IMR-90 (cell line): ENCODE results near the gene PDE4B. TPM values are rescaled to one million over a fixed set of nuclear protein-coding genes. Genes with fewer than 3 reads are reported as not detected.

Experiments
- ATAC-seq: fragments of 200-7000 bp; cut with Tn5 transposase; 2 replicates; pipeline ENCODE4 v1.9.1; 2020; ENCODE audit warnings: low read depth, mild to moderate bottlenecking, moderate library complexity
- BruUV-seq: library from RNA; stranded (reverse); fragments of 400-500 nt; replicated peaks from 2 replicates; lab custom pipeline; 2021; lab: Mats Ljungman, UMichigan
- CTCF ChIA-PET: fragments of 300-600 bp; formaldehyde crosslinking; extraction: SDS; loops from one replicate; lab custom pipeline; 2021; ENCODE audit warnings: antibody characterized with exemption; lab: Yijun Ruan, JAX
- POLR2A ChIA-PET: fragments of 300-600 bp; sonication (Branson Sonifier 250); formaldehyde crosslinking; loops from one replicate; lab custom pipeline; 2022; ENCODE audit warnings: antibody characterized with exemption; ENCODE audit not compliant: unreplicated experiment; lab: Charles Lee
- DNase-seq: peaks from one replicate; pipeline ENCODE4 v3.0.0; 2013
- H2AFZ ChIP-seq: replicated peaks from 2 replicates; pipeline ENCODE3; 2013; ENCODE audit warnings: low read length, mild to moderate bottlenecking; ENCODE audit not compliant: poor library complexity
- H2AK5ac ChIP-seq: 2 replicates; pipeline ENCODE4 v1.6.1; 2013; ENCODE audit warnings: low read depth, low read length, inconsistent platforms
- H2AK9ac ChIP-seq: replicated peaks from 2 replicates; pipeline ENCODE3; 2013; ENCODE audit warnings: mild to moderate bottlenecking, low read depth, low read length, moderate library complexity; ENCODE audit not compliant: poor library complexity
- H2BK120ac ChIP-seq: 2 replicates; pipeline ENCODE4 v1.6.1; 2013; ENCODE audit warnings: low read depth, low read length, inconsistent platforms
- H2BK15ac ChIP-seq: 3 replicates; pipeline ENCODE4 v1.6.1; 2013; ENCODE audit warnings: low read depth, low read length, inconsistent platforms
- H2BK20ac ChIP-seq: 2 replicates; pipeline ENCODE4 v1.6.1; 2013; ENCODE audit warnings: low read depth, mild to moderate bottlenecking, inconsistent platforms, low read length, moderate library complexity
- H2BK5ac ChIP-seq: 2 replicates; pipeline ENCODE4 v1.6.1; 2013; ENCODE audit warnings: mild to moderate bottlenecking, low read depth, low read length, inconsistent platforms; ENCODE audit not compliant: poor library complexity, severe bottlenecking
- H3K14ac ChIP-seq: replicated peaks from 2 replicates; pipeline ENCODE4 v1.6.1; 2013; ENCODE audit warnings: low read depth, low read length, inconsistent platforms
- H3K18ac ChIP-seq: 2 replicates; pipeline ENCODE4 v1.6.1; 2013; ENCODE audit warnings: low read depth, low read length, control low read depth
- H3K23ac ChIP-seq: 2 replicates; pipeline ENCODE4 v1.6.1; 2013; ENCODE audit warnings: low read depth, low read length, inconsistent platforms
- H3K27ac ChIP-seq: 2 replicates; pipeline ENCODE4 v1.5.1; 2013; ENCODE audit warnings: mild to moderate bottlenecking, control low read depth, low read length; ENCODE audit not compliant: insufficient read depth
- H3K27me3 ChIP-seq: 2 replicates; pipeline ENCODE4 v1.6.1; 2013; ENCODE audit warnings: low read length; ENCODE audit not compliant: control insufficient read depth, insufficient read depth
- H3K36me3 ChIP-seq: 2 replicates; pipeline ENCODE4 v1.6.1; 2013; ENCODE audit warnings: low read length, mixed read lengths; ENCODE audit not compliant: control insufficient read depth, insufficient read depth
- H3K4ac ChIP-seq: 2 replicates; pipeline ENCODE4 v1.6.1; 2013; ENCODE audit warnings: low read depth, low read length, inconsistent platforms
- H3K4me1 ChIP-seq: 2 replicates; pipeline ENCODE4 v1.6.1; 2013; ENCODE audit warnings: low read length, mixed read lengths; ENCODE audit not compliant: control insufficient read depth, insufficient read depth
- H3K4me2 ChIP-seq: 2 replicates; pipeline ENCODE4 v1.6.1; 2013; ENCODE audit warnings: low read depth, mild to moderate bottlenecking, control low read depth, low read length, moderate library complexity
- H3K4me3 ChIP-seq: 2 replicates; pipeline ENCODE4 v1.5.1; 2013; ENCODE audit warnings: low read depth, mild to moderate bottlenecking, control low read depth, low read length, moderate library complexity; ENCODE audit not compliant: insufficient read depth
- H3K56ac ChIP-seq: 2 replicates; pipeline ENCODE4 v1.6.1; 2013; ENCODE audit warnings: low read length, inconsistent platforms; ENCODE audit not compliant: insufficient read depth; ENCODE audit errors: extremely low read depth
- H3K79me1 ChIP-seq, 2 experiments: 2 replicates each; pipeline ENCODE4 v1.6.1; 2013; ENCODE audit warnings: low read length in 2 of 2, inconsistent platforms in 1 of 2, low read depth in 1 of 2
- H3K9ac ChIP-seq: 2 replicates; pipeline ENCODE4 v1.6.1; 2013; ENCODE audit warnings: low read depth, low read length, control low read depth
- H3K9me1 ChIP-seq: 2 replicates; pipeline ENCODE4 v1.6.1; 2013; ENCODE audit warnings: low read length, inconsistent platforms; ENCODE audit not compliant: insufficient read depth
- H3K9me3 ChIP-seq: 2 replicates; pipeline ENCODE4 v1.6.1; 2013; ENCODE audit warnings: low read length; ENCODE audit not compliant: control insufficient read depth, insufficient read depth
- H4K20me1 ChIP-seq: 2 replicates; pipeline ENCODE4 v1.6.1; 2013; ENCODE audit warnings: low read length, inconsistent platforms; ENCODE audit not compliant: insufficient read depth
- H4K5ac ChIP-seq: 2 replicates; pipeline ENCODE4 v1.6.1; 2013; ENCODE audit warnings: mild to moderate bottlenecking, low read depth, low read length, control low read depth
- H4K8ac ChIP-seq, 2 experiments: 2 replicates each; pipeline ENCODE4 v1.6.1; 2013; ENCODE audit warnings: low read depth in 2 of 2, low read length in 2 of 2, control low read depth in 1 of 2, inconsistent platforms in 1 of 2
- H4K91ac ChIP-seq: 2 replicates; pipeline ENCODE4 v1.6.1; 2013; ENCODE audit warnings: low read depth, low read length, inconsistent platforms; ENCODE audit not compliant: insufficient read depth
- FOS ChIP-seq: fragments of 150-350 bp; IDR thresholded peaks from 2 replicates; pipeline ENCODE4 v1.6.1; 2016; ENCODE audit warnings: low read depth, low read length
- MXI1 ChIP-seq: IDR thresholded peaks from 2 replicates; pipeline ENCODE4 v1.6.1; 2012; ENCODE audit warnings: low read depth, mild to moderate bottlenecking, low read length, moderate library complexity, borderline replicate concordance
- whole genome bisulfite sequencing, 2 experiments: methylation state at CpG; one replicate each; pipeline versions ENCODE4 v1.1.5 to v1.1.7; 2013; ENCODE audit warnings: missing lambda C conversion rate in 2 of 2; ENCODE audit not compliant: insufficient read length in 1 of 2; ENCODE audit errors: extremely low coverage in 2 of 2; 5-methylcytosine and 5-hydroxymethylcytosine counted together
- dilution Hi-C: fragments of 300-500 bp; cut with HindIII; formaldehyde crosslinking; loops from one replicate; pipeline ENCODE4 v1.14.3; 2018; ENCODE audit warnings: low sequenced_read_pairs; ENCODE audit not compliant: unreplicated experiment
- in situ Hi-C: fragments of 300-500 bp; cut with MboI; formaldehyde crosslinking; loops from 3 replicates; pipeline ENCODE4 v1.14.3; 2019; ENCODE audit warnings: low sequenced_read_pairs, inconsistent platforms, mixed read lengths
- intact Hi-C: fragments of 100-400 bp; cut with micrococcal nuclease; formaldehyde crosslinking; loops from 2 replicates; pipeline ENCODE4 v1.10.0; 2022
- polyA plus RNA-seq, 3 experiments: library from polyadenylated mRNA; depleted of rRNA; stranded (reverse); fragments of >200 nt; gene quantifications; 2 replicates each; pipeline ENCODE4 v1.2.3, GENCODE V29; 2012; ENCODE audit warnings: low replicate concordance in 1 of 3
- total RNA-seq: library from RNA; depleted of rRNA; stranded (reverse); fragments of >200 nt; gene quantifications from 2 replicates; pipeline ENCODE4 v1.2.3, GENCODE V29; 2012

Gene PDE4B
- total and polyA plus RNA-seq, 2 of the 4 experiments (the other 2 are of a cell fraction) = 5.8 to 21.3 TPM

DNA sequence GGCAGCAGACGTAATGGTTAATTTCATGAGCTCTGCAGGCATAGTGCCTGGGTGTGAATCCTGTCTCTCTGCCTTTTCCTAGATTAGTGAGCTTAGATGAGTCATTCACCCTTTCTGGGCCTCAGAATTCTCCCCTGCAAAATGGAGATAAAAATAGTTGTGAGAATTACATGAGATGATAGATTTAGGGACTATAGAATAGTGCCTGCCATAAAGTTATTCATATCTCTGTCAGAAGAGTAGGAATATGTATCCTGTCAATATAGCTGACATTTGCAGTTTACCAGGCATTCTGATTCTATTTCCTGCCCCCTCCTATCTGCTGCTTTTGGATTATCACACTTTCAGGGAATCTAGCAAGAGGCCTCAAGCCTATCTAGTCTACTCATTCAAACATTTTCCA lies 112.0 kb downstream of the PDE4B start:
- in situ Hi-C loops = no loop called here
- ChIA-PET POLR2A (no interaction called here), CTCF (no interaction called here)
- no peaks in the 10 kb centered on the region for H3K36me3 ChIP-seq
- H3K9ac ChIP-seq = no peak overlapping the region
- BruUV-seq = no TSS peak
- H3K9me3 ChIP-seq = no peaks in the 10 kb centered on the region
- H3K14ac ChIP-seq = no peak overlapping the region
- H3K18ac ChIP-seq = no peak overlapping the region
- H3K4me1 ChIP-seq = no peaks in the 10 kb centered on the region
- no peak overlapping the region for H2BK20ac ChIP-seq
- dilution Hi-C loops = no loop called here
- no peak overlapping the region for H3K56ac ChIP-seq
- H2AK5ac ChIP-seq = no peak overlapping the region
- WGBS, 2 experiments = no CpG with 5 or more reads among the region's 1 CpG
- no peak overlapping the region for H2AK9ac ChIP-seq
- no peak overlapping the region for H4K5ac ChIP-seq
- intact Hi-C loops = no loop called here
- no peak overlapping the region for H3K4me2 ChIP-seq
- no peak overlapping the region for H2AFZ ChIP-seq
- H3K4ac ChIP-seq = no peak overlapping the region
- TF ChIP-seq MXI1 (no peak), FOS (0 out of 2 replicates have a peak, but pooled peaks have one; percentile 3)
- ATAC-seq (peak; percentile 62), DNase-seq (peak; percentile 46)
- no peak overlapping the region for H3K27ac ChIP-seq
- no peak overlapping the region for H3K4me3 ChIP-seq
- H3K23ac ChIP-seq = no peak overlapping the region
- H3K9me1 ChIP-seq = no peaks in the 10 kb centered on the region
- H2BK120ac ChIP-seq = no peak overlapping the region
- no peaks in the 10 kb centered on the region for H3K79me1 ChIP-seq
- H2BK15ac ChIP-seq = no peak overlapping the region
- H4K20me1 ChIP-seq = no peaks in the 10 kb centered on the region
- no peak overlapping the region for H4K8ac ChIP-seq
- H2BK5ac ChIP-seq = no peak overlapping the region
- H3K27me3 ChIP-seq = no peaks in the 10 kb centered on the region
- no peak overlapping the region for H4K91ac ChIP-seq
